GDM1 (cell line): ENCODE data around the gene GNG5.
"Not testable (repeated sequence)": the region's sequence is repeated elsewhere in the genome, so short reads cannot be mapped to it uniquely, and the experiment has no call there.

ENCODE experiments used
- DNase-seq: peaks from one replicate; lab custom pipeline; 2025; lab: John Stamatoyannopoulos, UW

Gene GNG5

GRCh38 chr1:84488107-84488506 is 18.3 kb downstream of the GNG5 start:
- DNase-seq = no peak

- no peak for DNase-seq
Measured at GRCh38 chr1:84481317-84481716, 25.1 kb downstream of the GNG5 start.

- no peak for DNase-seq
Measured at GRCh38 chr1:84480650-84481049, 25.7 kb downstream of the GNG5 start.

- DNase-seq = no peak
Measured at GRCh38 chr1:84479998-84480397, 26.4 kb downstream of the GNG5 start.

GRCh38 chr1:84478876-84479868 is 27.2 kb downstream of the GNG5 start, which contains the start of gene RPF1:
Gene RPF1 (plus strand): TSS chr1:84479266. CDS start chr1:84479282, 16 bp downstream.
- DNase-seq = peak; percentile 68

DNA sequence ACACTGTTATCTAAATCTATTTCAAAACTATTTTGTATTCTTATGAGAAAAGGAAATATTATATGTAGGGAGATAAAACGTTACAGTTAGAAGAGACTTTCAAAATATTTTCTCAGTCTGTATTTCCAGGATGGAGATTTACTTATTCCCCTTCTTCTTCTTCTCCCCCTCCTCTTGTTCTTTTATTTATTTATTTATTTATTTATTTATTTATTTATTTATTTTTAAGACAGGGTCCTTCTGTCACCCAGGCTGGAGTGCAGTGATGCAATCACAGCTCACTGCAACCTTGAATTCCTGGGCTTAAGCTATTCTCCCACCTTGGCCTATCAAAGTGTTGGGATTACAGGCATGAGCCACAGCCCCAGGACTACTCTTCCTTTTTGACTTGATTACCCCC is 30.2 kb downstream of the GNG5 start:
- DNase-seq = no peak

DNA sequence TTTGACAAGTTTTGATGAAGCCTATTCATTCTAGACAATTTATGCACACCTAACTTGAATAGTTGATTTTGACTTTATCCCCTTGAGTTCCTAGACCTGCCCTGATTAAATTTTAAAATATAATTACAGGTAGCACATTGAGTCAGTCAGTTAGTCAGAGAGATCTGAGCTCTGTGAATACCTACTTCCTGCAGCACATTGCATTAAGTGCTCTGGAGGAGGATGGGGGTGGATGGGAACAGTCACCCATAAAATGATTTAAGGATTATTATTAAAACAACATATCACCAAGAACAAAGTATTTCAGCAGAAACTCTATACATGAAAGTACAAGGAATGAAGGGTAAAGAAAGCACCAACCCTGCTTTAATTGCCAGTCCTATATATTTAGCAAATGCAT is 39.1 kb downstream of the GNG5 start:
- no peak for DNase-seq

- no peak for DNase-seq
Measured at GRCh38 chr1:84462118-84462517, 44.3 kb downstream of the GNG5 start.

DNA sequence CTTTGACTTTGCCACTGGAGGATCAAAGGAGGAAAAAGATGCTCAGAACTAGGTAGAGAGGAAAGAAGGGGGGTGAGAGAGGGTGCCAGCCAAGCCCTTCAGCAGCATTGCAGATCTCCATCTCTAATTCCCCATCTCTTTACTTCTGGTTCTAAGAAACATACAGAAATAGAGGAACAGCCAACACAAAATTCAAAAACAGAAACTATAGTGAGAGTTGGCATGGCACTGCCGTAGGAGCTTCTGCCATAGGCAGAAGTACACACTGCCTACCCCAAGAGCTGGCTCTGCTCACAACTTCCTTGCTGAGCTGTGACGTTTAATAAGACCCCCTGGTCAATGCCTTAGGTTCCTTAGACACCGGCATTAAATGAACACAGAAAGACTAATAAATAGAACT is 53.9 kb downstream of the GNG5 start:
- no peak for DNase-seq

GRCh38 chr1:84450910-84451309 is 55.5 kb downstream of the GNG5 start:
- DNase-seq = no peak

DNA sequence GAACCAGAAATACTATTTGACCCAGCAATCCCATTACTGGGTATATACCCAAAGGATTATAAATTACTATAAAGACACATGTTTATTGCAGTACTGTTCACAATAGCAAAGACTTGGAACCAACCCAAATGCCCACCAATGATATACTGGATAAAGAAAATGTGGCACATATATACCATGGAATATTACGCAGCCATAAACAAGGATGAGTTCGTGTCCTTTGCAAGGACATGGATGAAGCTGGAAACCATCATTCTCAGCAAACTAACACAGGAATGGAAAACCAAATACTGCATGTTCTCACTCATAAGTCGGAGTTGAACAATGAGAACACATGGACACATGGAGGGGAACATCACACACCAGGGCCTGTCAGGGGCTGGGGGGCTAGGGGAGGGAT is 57.7 kb downstream of the GNG5 start:
- not testable (repeated sequence) for DNase-seq
